Germinal center (tissue), 1 donor: ENCODE data around the gene ZDHHC14.
A peak's percentile ranks its signal among the peaks of the same experiment; 100 is the strongest.
"Not testable (repeated sequence)": the region's sequence is repeated elsewhere in the genome, so short reads cannot be mapped to it uniquely, and the experiment has no call there.

Experiments used
- DNase-seq: peaks from one replicate; pipeline ENCODE4 v3.0.0; 2012; ENCODE audit warnings: mixed read lengths, low spot score

ZDHHC14 gene

GRCh38 chr6:157445277-157446009 is 64.5 kb downstream of the ZDHHC14 start:
- DNase-seq: no peak

- no peak for DNase-seq
Observed at GRCh38 chr6:157447735-157448134, 66.7 kb downstream of the ZDHHC14 start.

- DNase-seq: no peak
Observed at GRCh38 chr6:157449610-157450009, 68.6 kb downstream of the ZDHHC14 start.

GRCh38 chr6:157450931-157451742 is 70.1 kb downstream of the ZDHHC14 start:
- no peak for DNase-seq

GRCh38 chr6:157452096-157452495 is 71.1 kb downstream of the ZDHHC14 start:
- no peak for DNase-seq

- DNase-seq: no peak
Observed at GRCh38 chr6:157453131-157453530, 72.1 kb downstream of the ZDHHC14 start.

- DNase-seq: no peak
Observed at GRCh38 chr6:157453978-157454377, 73.0 kb downstream of the ZDHHC14 start.

- no peak for DNase-seq
Observed at GRCh38 chr6:157454762-157455714, 74.0 kb downstream of the ZDHHC14 start.

GRCh38 chr6:157455731-157456523 is 74.9 kb downstream of the ZDHHC14 start:
- no peak for DNase-seq

- DNase-seq: peak; percentile 46
Observed at GRCh38 chr6:157456524-157456829, 75.5 kb downstream of the ZDHHC14 start.

- no peak for DNase-seq
Observed at GRCh38 chr6:157457787-157458186, 76.8 kb downstream of the ZDHHC14 start.

GRCh38 chr6:157459327-157459726 is 78.3 kb downstream of the ZDHHC14 start:
- DNase-seq: no peak

- DNase-seq: no peak
Observed at GRCh38 chr6:157460182-157460999, 79.4 kb downstream of the ZDHHC14 start.

GRCh38 chr6:157461000-157461915 is 80.3 kb downstream of the ZDHHC14 start:
- DNase-seq: peak; percentile 52

- no peak for DNase-seq
Observed at GRCh38 chr6:157462956-157463742, 82.2 kb downstream of the ZDHHC14 start.

- DNase-seq: not testable (repeated sequence)
Observed at GRCh38 chr6:157463743-157464135, 82.7 kb downstream of the ZDHHC14 start.

GRCh38 chr6:157464653-157465535 is 83.9 kb downstream of the ZDHHC14 start:
- DNase-seq: peak; percentile 24

- no peak for DNase-seq
Observed at GRCh38 chr6:157466342-157466648, 85.3 kb downstream of the ZDHHC14 start.
